HEK293 (cell line): Measurements from ENCODE around the gene KIAA0753.

Source experiments
- CTCF ChIA-PET: fragments of 350-600 bp; formaldehyde crosslinking; extraction: SDS; loops from one replicate; lab custom pipeline; 2021; ENCODE audit warnings: antibody characterized with exemption; lab: Yijun Ruan, JAX
- POLR2A ChIA-PET: fragments of 300-600 bp; formaldehyde crosslinking; extraction: SDS; loops from one replicate; lab custom pipeline; 2020; ENCODE audit warnings: antibody characterized with exemption, inconsistent platforms; lab: Yijun Ruan, JAX
- H3K27ac ChIP-seq: fragments of 200-500 bp; sonication (Bioruptor generic); 2 replicates; pipeline ENCODE4 v1.5.1; 2014; ENCODE audit warnings: low read depth, low read length, control low read depth, inconsistent platforms; ENCODE audit errors: extremely low read depth
- H3K36me3 ChIP-seq, 2 experiments: fragments of 200-500 bp in 1 of 2; sonication (Bioruptor generic) in 1 of 2; 1 replicate in 1 of 2; 2 replicates in 1 of 2; pipeline ENCODE4 v1.5.1; 2014 to 2017; ENCODE audit warnings: inconsistent platforms in 2 of 2, low read length in 2 of 2; ENCODE audit not compliant: control insufficient read depth in 2 of 2, insufficient read depth in 1 of 2
- H3K4me1 ChIP-seq: fragments of 200-500 bp; sonication (Bioruptor generic); 2 replicates; pipeline ENCODE4 v1.5.1; 2014; ENCODE audit warnings: mild to moderate bottlenecking, low read length, inconsistent platforms; ENCODE audit not compliant: control insufficient read depth, insufficient read depth
- H3K4me3 ChIP-seq: 2 replicates; pipeline ENCODE4 v1.5.1; 2011; ENCODE audit warnings: low read depth, mild to moderate bottlenecking, control low read depth, low read length, moderate library complexity
- H3K9me3 ChIP-seq: fragments of 200-500 bp; sonication (Bioruptor generic); 2 replicates; pipeline ENCODE4 v1.5.1; 2014; ENCODE audit warnings: low read depth, low read length, inconsistent platforms; ENCODE audit not compliant: control insufficient read depth, insufficient read depth
- OVOL3 ChIP-seq: fragments of 450-650 bp; formaldehyde crosslinking; IDR thresholded peaks from 2 replicates; pipeline ENCODE4 v1.5.1; 2016; ENCODE audit warnings: missing biosample characterization, missing genetic modification characterization
- PRDM1 ChIP-seq: fragments of 450-650 bp; formaldehyde crosslinking; IDR thresholded peaks from 2 replicates; pipeline ENCODE4; 2016; ENCODE audit warnings: missing biosample characterization, missing genetic modification characterization
- REPIN1 ChIP-seq: fragments of 450-650 bp; formaldehyde crosslinking; IDR thresholded peaks from 2 replicates; pipeline ENCODE4 v1.5.1; 2017; ENCODE audit warnings: missing biosample characterization, missing genetic modification characterization, low read depth
- ZNF157 ChIP-seq: fragments of 450-650 bp; formaldehyde crosslinking; IDR thresholded peaks from 2 replicates; pipeline ENCODE4 v1.5.1; 2016; ENCODE audit warnings: missing biosample characterization, missing genetic modification characterization
- ZNF174 ChIP-seq: fragments of 450-650 bp; formaldehyde crosslinking; IDR thresholded peaks from 2 replicates; pipeline ENCODE4 v1.5.0; 2017; ENCODE audit warnings: missing biosample characterization, mild to moderate bottlenecking, missing genetic modification characterization
- ZNF239 ChIP-seq: fragments of 450-650 bp; formaldehyde crosslinking; IDR thresholded peaks from 2 replicates; pipeline ENCODE4 v1.5.1; 2016; ENCODE audit warnings: missing biosample characterization, missing genetic modification characterization
- ZNF404 ChIP-seq: fragments of 450-650 bp; formaldehyde crosslinking; IDR thresholded peaks from 2 replicates; pipeline ENCODE4 v1.5.1; 2017; ENCODE audit warnings: missing biosample characterization, missing genetic modification characterization
- ZNF48 ChIP-seq: fragments of 450-650 bp; formaldehyde crosslinking; IDR thresholded peaks from 2 replicates; pipeline ENCODE4 v1.5.1; 2016; ENCODE audit warnings: missing biosample characterization, missing genetic modification characterization
- ZNF529 ChIP-seq: fragments of 450-650 bp; formaldehyde crosslinking; IDR thresholded peaks from 2 replicates; pipeline ENCODE4 v1.5.1; 2017; ENCODE audit warnings: missing genetic modification characterization, missing biosample characterization; ENCODE audit not compliant: insufficient replicate concordance
- ZNF530 ChIP-seq: fragments of 450-650 bp; formaldehyde crosslinking; IDR thresholded peaks from 2 replicates; pipeline ENCODE4 v1.5.1; 2016; ENCODE audit warnings: low read depth, missing biosample characterization, missing genetic modification characterization
- ZNF560 ChIP-seq: fragments of 450-650 bp; formaldehyde crosslinking; IDR thresholded peaks from 2 replicates; pipeline ENCODE4 v1.5.1; 2017; ENCODE audit warnings: missing biosample characterization, missing genetic modification characterization, borderline replicate concordance
- ZNF571 ChIP-seq: fragments of 450-650 bp; formaldehyde crosslinking; IDR thresholded peaks from 2 replicates; pipeline ENCODE4 v1.5.0; 2017; ENCODE audit warnings: missing biosample characterization, missing genetic modification characterization
- ZNF621 ChIP-seq: fragments of 450-650 bp; formaldehyde crosslinking; IDR thresholded peaks from 2 replicates; pipeline ENCODE4 v1.5.1; 2017; ENCODE audit warnings: missing biosample characterization, missing genetic modification characterization
- TF ChIP-seq, protein P1 (sequence below): fragments of 450-650 bp; formaldehyde crosslinking; optimal IDR thresholded peaks from 2 replicates; pipeline ENCODE3; 2016; ENCODE audit warnings: missing biosample characterization, mild to moderate bottlenecking, missing genetic modification characterization
- TF ChIP-seq, protein P2 (sequence below): sonication (generic); formaldehyde crosslinking; IDR thresholded peaks from 2 replicates; pipeline ENCODE4 v1.8.1; 2022; ENCODE audit warnings: mild to moderate bottlenecking, moderate library complexity, missing genetic modification reagents
- TF ChIP-seq, protein P3 (sequence below): fragments of 450-650 bp; formaldehyde crosslinking; IDR thresholded peaks from 2 replicates; pipeline ENCODE4 v1.5.1; 2017; ENCODE audit warnings: missing biosample characterization, missing genetic modification characterization
- TF ChIP-seq, protein P4 (sequence below): fragments of 450-650 bp; formaldehyde crosslinking; IDR thresholded peaks from 2 replicates; pipeline ENCODE4 v1.5.1; 2016; ENCODE audit warnings: missing biosample characterization, missing genetic modification characterization
- TF ChIP-seq, protein P5 (sequence below): fragments of 450-650 bp; IDR thresholded peaks from 2 replicates; pipeline ENCODE4 v1.5.1; 2018; ENCODE audit warnings: missing biosample characterization, mild to moderate bottlenecking, missing genetic modification characterization

KIAA0753 gene

DNA sequence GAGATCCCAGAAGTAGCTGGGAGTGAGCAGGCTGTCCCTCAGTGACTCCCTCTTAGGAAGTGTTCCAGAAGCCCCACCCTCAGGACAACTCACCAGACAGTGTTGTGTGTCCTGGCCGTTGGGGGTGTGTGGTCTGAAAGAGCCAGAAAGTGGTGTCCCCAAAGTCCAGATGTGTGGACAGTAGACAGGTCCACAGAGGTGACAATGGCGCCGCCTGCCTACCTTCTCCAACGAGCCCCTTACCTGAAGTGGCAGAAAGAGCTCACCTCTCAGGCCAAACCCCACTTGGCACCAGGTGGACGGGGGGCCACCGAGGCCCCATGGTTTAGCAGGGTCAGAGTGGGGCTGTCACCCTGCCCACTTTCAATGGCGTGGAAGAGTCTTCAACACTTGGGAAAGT lies 30.9 kb upstream of the KIAA0753 start:
- POLR2A ChIA-PET = no interaction called here
- peaks cover 0 to 7% of the 10 kb centered on the region in 2 experiments; a peak in 2 of 3 replicates for H3K36me3 ChIP-seq
- H3K9me3 ChIP-seq = no peaks in the 10 kb centered on the region
- CTCF ChIA-PET = interaction anchor here (0.7 to 1.8 kb wide), 6 partner anchors 10 to 350 kb away, joined by 3 to 5 read pairs (median 3); no protein-coding TSS in a partner anchor
- H3K27ac ChIP-seq = no peak overlapping the region
- H3K4me3 ChIP-seq = no peak overlapping the region
- TF ChIP-seq, protein P1, sequence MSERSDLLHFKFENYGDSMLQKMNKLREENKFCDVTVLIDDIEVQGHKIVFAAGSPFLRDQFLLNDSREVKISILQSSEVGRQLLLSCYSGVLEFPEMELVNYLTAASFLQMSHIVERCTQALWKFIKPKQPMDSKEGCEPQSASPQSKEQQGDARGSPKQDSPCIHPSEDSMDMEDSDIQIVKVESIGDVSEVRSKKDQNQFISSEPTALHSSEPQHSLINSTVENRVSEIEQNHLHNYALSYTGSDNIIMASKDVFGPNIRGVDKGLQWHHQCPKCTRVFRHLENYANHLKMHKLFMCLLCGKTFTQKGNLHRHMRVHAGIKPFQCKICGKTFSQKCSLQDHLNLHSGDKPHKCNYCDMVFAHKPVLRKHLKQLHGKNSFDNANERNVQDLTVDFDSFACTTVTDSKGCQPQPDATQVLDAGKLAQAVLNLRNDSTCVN = no peak
- TF ChIP-seq REPIN1 (no peak), ZNF529 (tag by site-specific recombination) (no peak), ZNF48 (no peak), ZNF239 (tag by site-specific recombination) (no peak), ZNF530 (tag by site-specific recombination) (no peak), ZNF621 (tag by site-specific recombination) (no peak), ZNF174 (tag by site-specific recombination) (no peak), OVOL3 (tag by site-specific recombination) (no peak), PRDM1 (tag by site-specific recombination) (no peak)
- no peaks in the 10 kb centered on the region for H3K4me1 ChIP-seq

DNA sequence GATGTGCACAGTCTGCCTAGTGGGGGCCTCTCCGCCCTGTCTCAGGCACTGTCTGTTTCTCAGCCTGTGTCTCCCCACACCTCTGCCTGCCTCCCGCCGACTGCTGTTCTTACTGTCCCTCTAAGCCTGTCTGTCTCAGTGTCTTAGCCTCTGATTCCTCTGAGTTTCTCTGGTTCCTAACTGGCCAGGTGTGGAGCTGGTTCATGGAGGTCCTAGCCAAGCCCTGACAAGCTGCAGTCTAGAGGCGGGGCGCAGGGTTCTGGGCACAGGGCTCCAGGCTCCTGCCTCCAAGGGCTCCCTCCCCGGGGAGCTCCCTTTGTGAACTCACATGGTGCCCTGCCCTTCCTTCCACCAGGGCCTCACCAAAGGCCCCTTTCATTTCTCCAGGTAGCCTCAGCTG lies 30.5 kb upstream of the KIAA0753 start:
- H3K27ac ChIP-seq = no peak overlapping the region
- H3K4me1 ChIP-seq = no peaks in the 10 kb centered on the region
- POLR2A ChIA-PET = no interaction called here

More for the DNA sequence above, 30.5 kb upstream of the KIAA0753 start:
- Histone ChIP-seq H3K36me3 (peaks cover 0 to 7% of the 10 kb centered on the region in 2 experiments; a peak in 2 of 3 replicates), H3K9me3 (no peaks in the 10 kb centered on the region), H3K4me3 (no peak overlapping the region)
- TF ChIP-seq, protein P2, sequence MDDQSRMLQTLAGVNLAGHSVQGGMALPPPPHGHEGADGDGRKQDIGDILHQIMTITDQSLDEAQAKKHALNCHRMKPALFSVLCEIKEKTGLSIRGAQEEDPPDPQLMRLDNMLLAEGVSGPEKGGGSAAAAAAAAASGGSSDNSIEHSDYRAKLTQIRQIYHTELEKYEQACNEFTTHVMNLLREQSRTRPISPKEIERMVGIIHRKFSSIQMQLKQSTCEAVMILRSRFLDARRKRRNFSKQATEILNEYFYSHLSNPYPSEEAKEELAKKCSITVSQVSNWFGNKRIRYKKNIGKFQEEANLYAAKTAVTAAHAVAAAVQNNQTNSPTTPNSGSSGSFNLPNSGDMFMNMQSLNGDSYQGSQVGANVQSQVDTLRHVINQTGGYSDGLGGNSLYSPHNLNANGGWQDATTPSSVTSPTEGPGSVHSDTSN (CRISPR knock-in tag) = no peak
- TF ChIP-seq ZNF560 (tag by site-specific recombination) (no peak), ZNF404 (no peak), ZNF571 (tag by site-specific recombination) (no peak), ZNF157 (no peak)
- TF ChIP-seq, protein P3, sequence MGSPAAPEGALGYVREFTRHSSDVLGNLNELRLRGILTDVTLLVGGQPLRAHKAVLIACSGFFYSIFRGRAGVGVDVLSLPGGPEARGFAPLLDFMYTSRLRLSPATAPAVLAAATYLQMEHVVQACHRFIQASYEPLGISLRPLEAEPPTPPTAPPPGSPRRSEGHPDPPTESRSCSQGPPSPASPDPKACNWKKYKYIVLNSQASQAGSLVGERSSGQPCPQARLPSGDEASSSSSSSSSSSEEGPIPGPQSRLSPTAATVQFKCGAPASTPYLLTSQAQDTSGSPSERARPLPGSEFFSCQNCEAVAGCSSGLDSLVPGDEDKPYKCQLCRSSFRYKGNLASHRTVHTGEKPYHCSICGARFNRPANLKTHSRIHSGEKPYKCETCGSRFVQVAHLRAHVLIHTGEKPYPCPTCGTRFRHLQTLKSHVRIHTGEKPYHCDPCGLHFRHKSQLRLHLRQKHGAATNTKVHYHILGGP (tag by site-specific recombination) = no peak
- TF ChIP-seq, protein P4, sequence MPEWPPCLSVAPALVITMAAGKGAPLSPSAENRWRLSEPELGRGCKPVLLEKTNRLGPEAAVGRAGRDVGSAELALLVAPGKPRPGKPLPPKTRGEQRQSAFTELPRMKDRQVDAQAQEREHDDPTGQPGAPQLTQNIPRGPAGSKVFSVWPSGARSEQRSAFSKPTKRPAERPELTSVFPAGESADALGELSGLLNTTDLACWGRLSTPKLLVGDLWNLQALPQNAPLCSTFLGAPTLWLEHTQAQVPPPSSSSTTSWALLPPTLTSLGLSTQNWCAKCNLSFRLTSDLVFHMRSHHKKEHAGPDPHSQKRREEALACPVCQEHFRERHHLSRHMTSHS = no peak
- TF ChIP-seq, protein P5, sequence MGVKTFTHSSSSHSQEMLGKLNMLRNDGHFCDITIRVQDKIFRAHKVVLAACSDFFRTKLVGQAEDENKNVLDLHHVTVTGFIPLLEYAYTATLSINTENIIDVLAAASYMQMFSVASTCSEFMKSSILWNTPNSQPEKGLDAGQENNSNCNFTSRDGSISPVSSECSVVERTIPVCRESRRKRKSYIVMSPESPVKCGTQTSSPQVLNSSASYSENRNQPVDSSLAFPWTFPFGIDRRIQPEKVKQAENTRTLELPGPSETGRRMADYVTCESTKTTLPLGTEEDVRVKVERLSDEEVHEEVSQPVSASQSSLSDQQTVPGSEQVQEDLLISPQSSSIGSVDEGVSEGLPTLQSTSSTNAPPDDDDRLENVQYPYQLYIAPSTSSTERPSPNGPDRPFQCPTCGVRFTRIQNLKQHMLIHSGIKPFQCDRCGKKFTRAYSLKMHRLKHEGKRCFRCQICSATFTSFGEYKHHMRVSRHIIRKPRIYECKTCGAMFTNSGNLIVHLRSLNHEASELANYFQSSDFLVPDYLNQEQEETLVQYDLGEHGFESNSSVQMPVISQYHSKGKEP (tag by site-specific recombination) = no peak
- CTCF ChIA-PET = interaction anchor here (0.7 to 1.8 kb wide), 6 partner anchors 9 to 351 kb away, joined by 3 to 5 read pairs (median 3); no protein-coding TSS in a partner anchor
